Common myeloid progenitor, CD34-positive (primary cell): ENCODE data around the gene DCLK1.
A peak's percentile ranks its signal among the peaks of the same experiment; 100 is the strongest.

Experiments
- CTCF ChIA-PET: fragments of 350-600 bp; sonication (Branson Sonifier 250); formaldehyde crosslinking; loops from one replicate; lab custom pipeline; 2021; ENCODE audit warnings: antibody characterized with exemption; lab: Charles Lee
- POLR2A ChIA-PET: fragments of 350-600 bp; sonication (Branson Sonifier 250); formaldehyde crosslinking; loops from one replicate; lab custom pipeline; 2021; ENCODE audit warnings: antibody characterized with exemption; lab: Charles Lee
- DNase-seq, 3 donors: peaks; one replicate each; pipeline versions ENCODE4 v3.0.0 to v3.0.0-alpha.2; 2013
- H3K27ac ChIP-seq, 2 experiments: 1 replicate in 1 of 2; 2 replicates in 1 of 2; pipeline ENCODE4 v1.7.0; 2013; ENCODE audit warnings: inconsistent platforms in 2 of 2, low read length in 2 of 2, mild to moderate bottlenecking in 2 of 2, low read depth in 1 of 2, moderate library complexity in 1 of 2; ENCODE audit not compliant: severe bottlenecking in 2 of 2, insufficient read depth in 1 of 2, poor library complexity in 1 of 2
- H3K27me3 ChIP-seq, 5 experiments: replicated peaks in 2 of 5; 1 replicate in 3 of 5; 2 replicates in 2 of 5; pipeline versions ENCODE4 v1.6.1 to v1.7.0; 2013; ENCODE audit warnings: low read length in 4 of 5, mild to moderate bottlenecking in 2 of 5, moderate library complexity in 2 of 5, inconsistent platforms in 1 of 5; ENCODE audit not compliant: insufficient read depth in 5 of 5, control insufficient read depth in 4 of 5
- H3K36me3 ChIP-seq, 4 experiments: 1 replicate in 2 of 4; 2 replicates in 2 of 4; pipeline versions ENCODE4 v1.6.1 to v1.7.0; 2013; ENCODE audit warnings: low read length in 3 of 4, control low read depth in 1 of 4, mild to moderate bottlenecking in 1 of 4; ENCODE audit not compliant: control insufficient read depth in 4 of 4, insufficient read depth in 4 of 4
- H3K4me1 ChIP-seq, 4 experiments: 1 replicate in 3 of 4; 2 replicates in 1 of 4; pipeline versions ENCODE4 v1.6.1 to v1.7.1; 2013; ENCODE audit warnings: low read length in 3 of 4, mild to moderate bottlenecking in 3 of 4, control low read depth in 1 of 4, inconsistent platforms in 1 of 4, moderate library complexity in 1 of 4; ENCODE audit not compliant: control insufficient read depth in 4 of 4, insufficient read depth in 4 of 4; ENCODE audit errors: control extremely low read depth in 1 of 4
- H3K4me3 ChIP-seq, 7 experiments: 1 replicate in 4 of 7; 2 replicates in 3 of 7; pipeline versions ENCODE4 v1.5.1 to v1.7.0; 2013; ENCODE audit warnings: mild to moderate bottlenecking in 7 of 7, low read length in 6 of 7, moderate library complexity in 6 of 7, inconsistent platforms in 2 of 7, low read depth in 2 of 7, control low read depth in 1 of 7; ENCODE audit not compliant: insufficient read depth in 4 of 7, control insufficient read depth in 1 of 7; ENCODE audit errors: extremely low read depth in 1 of 7
- H3K9me3 ChIP-seq, 5 experiments: 1 replicate in 4 of 5; 2 replicates in 1 of 5; pipeline versions ENCODE4 v1.6.1 to v1.7.1; 2013; ENCODE audit warnings: low read length in 4 of 5, mild to moderate bottlenecking in 2 of 5, inconsistent platforms in 1 of 5, low read depth in 1 of 5, moderate library complexity in 1 of 5; ENCODE audit not compliant: control insufficient read depth in 4 of 5, insufficient read depth in 2 of 5; ENCODE audit errors: control extremely low read depth in 1 of 5
- WGBS: methylation state at CpG from one replicate; pipeline ENCODE4 v1.1.5; 2013; ENCODE audit not compliant: insufficient coverage; 5-methylcytosine and 5-hydroxymethylcytosine counted together

Gene DCLK1

GRCh38 chr13:35826626-35827254, 304.4 kb downstream of the DCLK1 start:
- H3K4me3 ChIP-seq, result no peak overlapping the region
- CTCF ChIA-PET, result interaction anchor here (1.5 kb wide), 1 partner anchor 8 kb away, joined by 5 read pairs; no protein-coding TSS in a partner anchor
- POLR2A ChIA-PET, result no interaction called here
- no peak for DNase-seq
- no peaks in the 10 kb centered on the region for H3K9me3 ChIP-seq
- WGBS, result 69% methylated on average over 3 of the region's 10 CpGs
- H3K4me1 ChIP-seq, result no peaks in the 10 kb centered on the region
- peaks cover 0 to 2% (median 0%) of the 10 kb centered on the region in 5 experiments for H3K27me3 ChIP-seq
- H3K36me3 ChIP-seq, result no peaks in the 10 kb centered on the region
- no peak overlapping the region for H3K27ac ChIP-seq

GRCh38 chr13:35824825-35825224, 306.4 kb downstream of the DCLK1 start:
- Histone ChIP-seq H3K9me3 (no peaks in the 10 kb centered on the region), H3K27me3 (peaks cover 0 to 5% (median 0%) of the 10 kb centered on the region in 5 experiments), H3K4me3 (no peak overlapping the region), H3K4me1 (no peaks in the 10 kb centered on the region), H3K36me3 (no peaks in the 10 kb centered on the region), H3K27ac (no peak overlapping the region)
- CTCF ChIA-PET, result no interaction called here
- no peak for DNase-seq
- 92% methylated on average over 6 of the region's 8 CpGs for WGBS
- POLR2A ChIA-PET, result no interaction called here

DNA sequence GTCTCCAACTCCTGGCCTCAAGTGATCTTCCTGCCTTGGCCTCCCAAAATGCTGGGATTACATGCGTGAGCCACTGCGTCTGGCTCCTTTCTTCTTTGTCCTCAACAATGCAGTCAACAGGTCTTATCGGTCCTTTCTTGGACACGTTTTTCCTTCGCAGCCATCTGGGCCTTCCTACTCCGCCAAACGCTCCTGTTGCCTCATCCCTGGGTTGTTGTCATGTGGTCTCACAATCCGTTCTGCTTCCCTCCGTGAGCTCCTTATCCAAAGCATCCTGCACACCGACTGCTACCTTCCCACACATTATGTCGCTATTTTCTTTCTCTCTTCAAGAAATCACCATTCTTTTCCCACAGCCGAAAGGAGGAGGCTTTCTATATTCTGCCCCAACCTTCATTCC, 306.8 kb downstream of the DCLK1 start:
- Histone ChIP-seq H3K4me1 (no peaks in the 10 kb centered on the region), H3K9me3 (no peaks in the 10 kb centered on the region), H3K36me3 (no peaks in the 10 kb centered on the region), H3K4me3 (no peak overlapping the region), H3K27me3 (peaks cover 0 to 5% (median 0%) of the 10 kb centered on the region in 5 experiments), H3K27ac (no peak overlapping the region)
- ChIA-PET CTCF (no interaction called here), POLR2A (no interaction called here)
- WGBS, result 97% methylated on average over 12 of the region's 12 CpGs
- DNase-seq, result no peak

DNA sequence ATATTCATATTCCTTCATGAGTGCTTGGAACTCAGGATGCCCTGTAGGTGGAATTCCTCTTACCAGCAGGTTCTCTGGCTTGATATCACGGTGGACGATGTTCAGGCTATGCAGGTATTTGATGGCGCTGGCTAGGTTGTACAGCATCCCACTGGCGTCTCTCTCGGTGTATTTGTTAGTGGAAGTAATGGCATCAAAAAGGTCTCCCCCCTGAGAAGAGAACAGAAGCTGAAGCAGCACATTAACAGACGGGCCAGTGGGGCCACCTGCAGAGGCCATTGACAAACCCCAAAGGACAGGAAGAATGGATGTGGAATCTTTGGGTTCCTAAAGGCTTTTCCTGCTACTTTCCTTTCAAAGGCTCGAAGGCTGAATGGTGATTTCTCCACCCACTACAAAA, 308.5 kb downstream of the DCLK1 start:
- WGBS, result 90% methylated on average over 6 of the region's 7 CpGs
- CTCF ChIA-PET, result no interaction called here
- DNase-seq, result no peak
- no peak overlapping the region for H3K27ac ChIP-seq
- H3K4me3 ChIP-seq, result no peak overlapping the region
- no peaks in the 10 kb centered on the region for H3K9me3 ChIP-seq
- H3K27me3 ChIP-seq, result peaks cover 0 to 5% (median 0%) of the 10 kb centered on the region in 5 experiments
- no peaks in the 10 kb centered on the region for H3K36me3 ChIP-seq
- no peaks in the 10 kb centered on the region for H3K4me1 ChIP-seq
- POLR2A ChIA-PET, result no interaction called here

DNA sequence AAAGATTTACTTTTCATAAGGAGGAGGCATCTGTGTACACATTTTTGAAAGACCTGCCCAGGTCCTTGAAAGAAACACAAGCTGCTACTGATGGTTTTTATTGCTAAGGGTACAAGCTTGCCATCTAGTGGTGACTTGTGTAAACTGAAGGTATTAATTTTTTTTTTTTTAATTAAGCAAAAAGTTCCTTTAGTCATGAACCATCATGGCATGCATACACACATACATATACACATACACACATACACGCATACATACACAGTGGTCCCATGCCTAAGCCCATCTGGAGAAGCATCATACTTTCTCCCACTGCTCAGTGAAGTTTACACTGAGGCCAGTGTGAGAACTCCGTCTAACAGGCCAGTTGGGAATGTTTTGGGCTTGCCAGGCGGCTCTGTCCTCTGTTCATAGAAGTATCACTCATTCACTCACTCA, 312.5 kb downstream of the DCLK1 start:
- POLR2A ChIA-PET, result no interaction called here
- Histone ChIP-seq H3K4me1 (no peaks in the 10 kb centered on the region), H3K4me3 (no peak overlapping the region), H3K36me3 (no peaks in the 10 kb centered on the region), H3K27ac (no peak overlapping the region), H3K9me3 (no peaks in the 10 kb centered on the region), H3K27me3 (peaks cover 0 to 5% (median 0%) of the 10 kb centered on the region in 5 experiments)
- WGBS, result 83% methylated on average over 3 of the region's 3 CpGs
- CTCF ChIA-PET, result interaction anchor here (0.6 to 1.4 kb wide), 5 partner anchors 8 to 188 kb away, joined by 3 to 5 read pairs (median 4); no protein-coding TSS in a partner anchor
- peak; percentile 12 to 43 (median 19) for DNase-seq

- WGBS, result 77% methylated on average over 4 of the region's 5 CpGs
- Histone ChIP-seq H3K36me3 (no peaks in the 10 kb centered on the region), H3K27me3 (peaks cover 0 to 4% (median 0%) of the 10 kb centered on the region in 5 experiments), H3K9me3 (no peaks in the 10 kb centered on the region), H3K4me3 (no peak overlapping the region), H3K27ac (no peak overlapping the region), H3K4me1 (no peaks in the 10 kb centered on the region)
- CTCF ChIA-PET, result interaction anchor here (0.6 to 1.5 kb wide), 6 partner anchors 8 to 195 kb away, joined by 3 to 5 read pairs (median 4); no protein-coding TSS in a partner anchor
- DNase-seq, result no peak
- POLR2A ChIA-PET, result no interaction called here
Observed at GRCh38 chr13:35817642-35818607, 313.3 kb downstream of the DCLK1 start.
